Measurements from ENCODE around the gene KDM2A. TPM values are rescaled to one million over a fixed set of nuclear protein-coding genes. Genes with fewer than 3 reads are reported as not detected.

The KDM2A gene
- total RNA-seq, 2 donors from 2014 or later: 50.3 to 97.6 TPM

- TF ChIP-seq POLR2AphosphoS5 (IDR thresholded peaks at IDR 0.05) (no peak), POLR2A (IDR thresholded peaks at IDR 0.05) (no peak), CTCF (IDR thresholded peaks at IDR 0.05) (peak in 1 of 4 experiments; percentile 6)
- no peak overlapping the region for H3K4me3 ChIP-seq
- no peaks in the 10 kb centered on the region for H3K9me3 ChIP-seq
- intact Hi-C loops (cut with DNase I): no loop called here
- no peaks in the 10 kb centered on the region for H3K27me3 ChIP-seq (replicated peaks; ENCODE audit: insufficient read depth)
- peaks cover 84% of the 10 kb centered on the region for H3K4me1 ChIP-seq (replicated peaks)
- no peaks in the 10 kb centered on the region for H3K36me3 ChIP-seq
- peak overlapping the region; percentile 73 to 95 for H3K27ac ChIP-seq
- 24% methylated on average over 14 of the region's 14 CpGs for WGBS
- no peak for DNase-seq (ENCODE audit: low spot score)
Measured at GRCh38 chr11:67273260-67273990, 154.4 kb downstream of the KDM2A start.

- no peak for DNase-seq (ENCODE audit: low spot score)
- Histone ChIP-seq H3K9me3 (no peaks in the 10 kb centered on the region), H3K4me1 (replicated peaks) (peaks cover 70% of the 10 kb centered on the region), H3K27me3 (replicated peaks; ENCODE audit: insufficient read depth) (no peaks in the 10 kb centered on the region), H3K36me3 (peaks cover 3 to 5% of the 10 kb centered on the region in 2 donors), H3K4me3 (no peak overlapping the region), H3K27ac (peak overlapping the region; percentile 35 to 83)
- no peak for TF ChIP-seq POLR2AphosphoS5 (IDR thresholded peaks at IDR 0.05)
- TF ChIP-seq CTCF (IDR thresholded peaks at IDR 0.05): no peak
- no peak for TF ChIP-seq POLR2A (IDR thresholded peaks at IDR 0.05)
- intact Hi-C loops (cut with DNase I): no loop called here
- WGBS: 61% methylated on average over 34 of the region's 35 CpGs
Measured at GRCh38 chr11:67274768-67275605, 155.9 kb downstream of the KDM2A start.

- no peak overlapping the region for H3K4me3 ChIP-seq
- 82% methylated on average over 17 of the region's 17 CpGs for WGBS
- peaks cover 62% of the 10 kb centered on the region for H3K4me1 ChIP-seq (replicated peaks)
- H3K9me3 ChIP-seq: no peaks in the 10 kb centered on the region
- peak overlapping the region; percentile 35 to 83 for H3K27ac ChIP-seq
- DNase-seq (ENCODE audit: low spot score): no peak
- no peaks in the 10 kb centered on the region for H3K27me3 ChIP-seq (replicated peaks; ENCODE audit: insufficient read depth)
- TF ChIP-seq CTCF (IDR thresholded peaks at IDR 0.05): no peak
- no peak for TF ChIP-seq POLR2AphosphoS5 (IDR thresholded peaks at IDR 0.05)
- TF ChIP-seq POLR2A (IDR thresholded peaks at IDR 0.05): no peak
- H3K36me3 ChIP-seq: peaks cover 5 to 11% of the 10 kb centered on the region in 2 donors
- intact Hi-C loops (cut with DNase I): no loop called here
Measured at GRCh38 chr11:67275606-67276409, 156.7 kb downstream of the KDM2A start.

- Histone ChIP-seq H3K27me3 (replicated peaks; ENCODE audit: insufficient read depth) (no peaks in the 10 kb centered on the region), H3K4me1 (replicated peaks) (peaks cover 55% of the 10 kb centered on the region), H3K9me3 (no peaks in the 10 kb centered on the region), H3K27ac (peak overlapping the region; percentile 82 to 83), H3K36me3 (peaks cover 8 to 21% of the 10 kb centered on the region in 2 donors), H3K4me3 (peak overlapping the region in 1 of 2 donors; percentile 19)
- DNase-seq (ENCODE audit: low spot score): no peak
- 29% methylated on average over 16 of the region's 16 CpGs for WGBS
- TF ChIP-seq POLR2A (IDR thresholded peaks at IDR 0.05): no peak
- TF ChIP-seq POLR2AphosphoS5 (IDR thresholded peaks at IDR 0.05): no peak
- TF ChIP-seq CTCF (IDR thresholded peaks at IDR 0.05): peak in 2 of 4 experiments; percentile 16 to 38
- intact Hi-C loops (cut with DNase I): no loop called here
Measured at GRCh38 chr11:67276781-67277230, 157.7 kb downstream of the KDM2A start.

All from prostate gland (tissue), 2 donors.